IPS-18a (cell line): ENCODE data around the gene AGTPBP1.

Experiments
- H3K27ac ChIP-seq: one replicate; pipeline ENCODE4 v1.5.1; 2013; ENCODE audit warnings: low read length
- H3K27me3 ChIP-seq: one replicate; pipeline ENCODE4 v1.6.1; 2013; ENCODE audit warnings: mild to moderate bottlenecking, low read length; ENCODE audit not compliant: control insufficient read depth, insufficient read depth
- H3K36me3 ChIP-seq: one replicate; pipeline ENCODE4 v1.6.1; 2013; ENCODE audit warnings: low read depth, low read length; ENCODE audit not compliant: control insufficient read depth
- H3K4me1 ChIP-seq: one replicate; pipeline ENCODE4 v1.6.1; 2013; ENCODE audit warnings: low read depth, low read length; ENCODE audit not compliant: control insufficient read depth
- H3K4me3 ChIP-seq: one replicate; pipeline ENCODE4 v1.5.1; 2013; ENCODE audit warnings: low read length
- H3K9ac ChIP-seq: one replicate; pipeline ENCODE4 v1.6.1; 2013; ENCODE audit warnings: mild to moderate bottlenecking, low read length, moderate library complexity
- H3K9me3 ChIP-seq: one replicate; pipeline ENCODE4 v1.6.1; 2013; ENCODE audit warnings: low read depth, low read length; ENCODE audit not compliant: control insufficient read depth

AGTPBP1 gene

GRCh38 chr9:85514256-85514655 lies 227.5 kb downstream of the AGTPBP1 start:
- no peak overlapping the region for H3K9ac ChIP-seq
- no peak overlapping the region for H3K27ac ChIP-seq
- H3K27me3 ChIP-seq: no peaks in the 10 kb centered on the region
- H3K36me3 ChIP-seq: no peaks in the 10 kb centered on the region
- H3K9me3 ChIP-seq: no peaks in the 10 kb centered on the region
- H3K4me3 ChIP-seq: no peak overlapping the region
- no peaks in the 10 kb centered on the region for H3K4me1 ChIP-seq

- Histone ChIP-seq H3K9me3 (no peaks in the 10 kb centered on the region), H3K27me3 (no peaks in the 10 kb centered on the region), H3K27ac (no peak overlapping the region), H3K4me3 (no peak overlapping the region), H3K36me3 (no peaks in the 10 kb centered on the region), H3K9ac (no peak overlapping the region), H3K4me1 (no peaks in the 10 kb centered on the region)
Observed at GRCh38 chr9:85511746-85512145, 230.0 kb downstream of the AGTPBP1 start.

- Histone ChIP-seq H3K4me1 (no peaks in the 10 kb centered on the region), H3K9me3 (no peaks in the 10 kb centered on the region), H3K4me3 (no peak overlapping the region), H3K9ac (no peak overlapping the region), H3K36me3 (no peaks in the 10 kb centered on the region), H3K27ac (no peak overlapping the region), H3K27me3 (no peaks in the 10 kb centered on the region)
Observed at GRCh38 chr9:85510830-85511504, 230.8 kb downstream of the AGTPBP1 start.

- H3K27me3 ChIP-seq: no peaks in the 10 kb centered on the region
- H3K36me3 ChIP-seq: no peaks in the 10 kb centered on the region
- no peak overlapping the region for H3K27ac ChIP-seq
- no peak overlapping the region for H3K4me3 ChIP-seq
- H3K9ac ChIP-seq: no peak overlapping the region
- H3K9me3 ChIP-seq: no peaks in the 10 kb centered on the region
- no peaks in the 10 kb centered on the region for H3K4me1 ChIP-seq
Observed at GRCh38 chr9:85508616-85509015, 233.1 kb downstream of the AGTPBP1 start.

GRCh38 chr9:85505612-85506011 lies 236.1 kb downstream of the AGTPBP1 start:
- Histone ChIP-seq H3K27me3 (no peaks in the 10 kb centered on the region), H3K36me3 (no peaks in the 10 kb centered on the region), H3K9ac (no peak overlapping the region), H3K4me1 (no peaks in the 10 kb centered on the region), H3K9me3 (no peaks in the 10 kb centered on the region), H3K4me3 (no peak overlapping the region), H3K27ac (no peak overlapping the region)

- Histone ChIP-seq H3K9me3 (no peaks in the 10 kb centered on the region), H3K9ac (no peak overlapping the region), H3K4me1 (no peaks in the 10 kb centered on the region), H3K36me3 (no peaks in the 10 kb centered on the region), H3K4me3 (no peak overlapping the region), H3K27me3 (no peaks in the 10 kb centered on the region), H3K27ac (no peak overlapping the region)
Observed at GRCh38 chr9:85502815-85503655, 238.7 kb downstream of the AGTPBP1 start.

GRCh38 chr9:85501882-85502281 lies 239.9 kb downstream of the AGTPBP1 start:
- no peak overlapping the region for H3K27ac ChIP-seq
- H3K36me3 ChIP-seq: no peaks in the 10 kb centered on the region
- no peaks in the 10 kb centered on the region for H3K9me3 ChIP-seq
- no peak overlapping the region for H3K4me3 ChIP-seq
- no peaks in the 10 kb centered on the region for H3K27me3 ChIP-seq
- H3K9ac ChIP-seq: no peak overlapping the region
- no peaks in the 10 kb centered on the region for H3K4me1 ChIP-seq

GRCh38 chr9:85501456-85501855 lies 240.3 kb downstream of the AGTPBP1 start:
- no peak overlapping the region for H3K4me3 ChIP-seq
- H3K4me1 ChIP-seq: no peaks in the 10 kb centered on the region
- H3K36me3 ChIP-seq: no peaks in the 10 kb centered on the region
- no peak overlapping the region for H3K27ac ChIP-seq
- H3K27me3 ChIP-seq: no peaks in the 10 kb centered on the region
- no peaks in the 10 kb centered on the region for H3K9me3 ChIP-seq
- no peak overlapping the region for H3K9ac ChIP-seq
